GM21619 (cell line): ENCODE results near the gene WDR74.
"Not testable (repeated sequence)": the region's sequence is repeated elsewhere in the genome, so short reads cannot be mapped to it uniquely, and the experiment has no call there.

Source experiments
- ATAC-seq: cut with Tn5 transposase; IDR thresholded peaks from one replicate; pipeline ENCODE4 v1.9.1; 2021; ENCODE audit not compliant: unreplicated experiment

Gene WDR74

GRCh38 chr11:62842171-62842741 lies 2.9 kb upstream of the WDR74 start:
- ATAC-seq = no peak

- peak; percentile 55 for ATAC-seq
These were observed 2.2 kb upstream of the WDR74 start for GRCh38 chr11:62841361-62842170.

- peak; percentile 7 for ATAC-seq
These were observed 1.5 kb upstream of the WDR74 start for GRCh38 chr11:62840721-62841360.

DNA sequence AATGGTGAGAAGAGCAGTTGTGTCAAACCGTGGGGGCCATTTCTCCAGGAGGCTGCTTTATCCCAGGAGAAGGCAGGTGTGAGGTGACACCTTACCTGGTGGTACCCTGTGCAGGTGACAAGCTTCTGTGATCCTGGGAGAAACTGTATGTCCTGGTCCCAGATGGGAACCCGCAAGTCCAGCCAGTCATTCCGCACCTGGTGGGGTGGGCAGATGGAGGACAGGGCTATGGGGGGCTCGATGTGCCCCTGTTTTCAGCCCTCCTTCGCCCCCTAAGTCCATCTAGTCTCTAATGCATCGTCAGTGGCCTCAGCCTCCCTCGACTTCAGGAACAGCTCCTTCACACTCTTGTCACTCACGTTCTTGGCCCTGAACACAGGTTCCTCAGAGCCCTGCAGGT lies 4.1 kb downstream of the WDR74 start:
- ATAC-seq = no peak

- peak; percentile 13 for ATAC-seq
These were observed 6.8 kb downstream of the WDR74 start, which contains the start of gene TEX54 for GRCh38 chr11:62832336-62833234. Gene TEX54, minus strand, starts transcription at chr11:62832841.

DNA sequence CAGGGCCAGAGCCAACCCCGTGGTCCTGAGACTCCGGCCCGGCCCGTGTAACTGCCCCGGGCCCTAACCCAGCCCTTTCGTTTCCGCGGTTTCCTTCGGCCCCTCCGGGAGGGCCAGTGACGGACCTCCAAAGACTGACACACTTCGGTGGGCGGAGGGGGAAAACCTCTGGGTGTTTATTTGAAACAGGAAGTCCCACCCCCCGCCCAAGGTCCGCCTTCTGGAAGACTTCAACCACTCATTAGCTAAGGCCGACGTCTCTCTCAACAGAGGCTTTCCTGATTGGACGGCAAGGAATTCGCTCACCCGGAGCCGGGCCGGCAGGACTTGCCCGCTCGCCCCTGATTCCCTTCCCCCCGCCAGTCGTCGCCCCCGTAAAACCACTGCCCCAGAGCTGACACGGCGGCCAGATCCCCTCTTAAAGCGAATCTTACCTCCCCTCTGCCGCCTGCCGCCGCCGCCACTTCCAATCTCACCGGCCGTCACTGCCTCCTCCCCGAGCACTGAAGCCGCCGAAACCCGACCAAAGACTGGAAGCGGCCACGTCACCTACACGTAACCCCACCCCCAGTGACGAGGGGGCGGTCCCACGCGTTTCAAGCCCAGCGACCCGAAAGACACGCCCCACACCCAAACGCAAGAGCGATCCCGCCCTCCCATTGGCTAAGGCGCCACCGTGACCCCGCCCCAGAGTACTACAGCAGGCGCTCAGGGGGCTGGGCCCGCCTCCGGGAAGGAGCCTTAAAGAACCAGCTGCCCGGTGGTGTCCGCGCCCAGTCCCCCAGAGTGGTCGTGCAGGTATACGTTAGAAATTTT lies 7.7 kb downstream of the WDR74 start, which contains the start of gene STX5:
Gene STX5, minus strand, starts transcription at position 532 of the 816 bp plus-strand sequence. CDS start 808 bp downstream, outside the sequence.
- peak; percentile 74 for ATAC-seq

DNA sequence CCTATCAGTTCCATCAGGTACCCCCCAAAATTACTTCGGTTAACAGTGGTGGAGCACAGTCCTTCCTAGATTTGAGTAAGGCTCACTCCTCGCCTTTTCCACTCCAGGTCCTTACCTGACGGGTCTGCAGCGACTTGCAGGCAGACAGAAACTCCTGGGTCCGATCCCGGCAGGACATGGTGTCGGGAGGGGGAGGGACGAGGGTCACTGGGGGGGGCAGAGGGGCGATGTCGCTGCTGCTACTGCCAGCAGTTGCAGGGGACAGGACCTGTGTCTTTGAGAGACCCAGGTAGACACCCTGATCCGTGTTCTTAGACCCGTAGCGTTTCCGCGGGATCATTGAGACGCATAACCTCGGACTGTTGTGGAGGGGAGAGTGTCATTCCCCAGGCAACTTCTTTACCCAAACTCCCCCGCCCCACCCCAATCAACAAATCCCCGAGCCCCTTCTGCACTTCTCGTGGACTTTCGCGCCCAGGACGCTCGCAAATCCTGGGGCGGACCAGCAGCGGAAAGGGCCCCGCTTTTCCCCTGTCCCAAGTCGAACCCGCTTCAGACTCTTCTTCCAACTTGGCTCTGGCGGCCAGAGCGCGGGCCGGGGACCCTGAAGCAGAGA lies 8.4 kb downstream of the WDR74 start:
- ATAC-seq = no peak

- ATAC-seq = not testable (repeated sequence)
These were observed 11.3 kb downstream of the WDR74 start for GRCh38 chr11:62828130-62828529.

DNA sequence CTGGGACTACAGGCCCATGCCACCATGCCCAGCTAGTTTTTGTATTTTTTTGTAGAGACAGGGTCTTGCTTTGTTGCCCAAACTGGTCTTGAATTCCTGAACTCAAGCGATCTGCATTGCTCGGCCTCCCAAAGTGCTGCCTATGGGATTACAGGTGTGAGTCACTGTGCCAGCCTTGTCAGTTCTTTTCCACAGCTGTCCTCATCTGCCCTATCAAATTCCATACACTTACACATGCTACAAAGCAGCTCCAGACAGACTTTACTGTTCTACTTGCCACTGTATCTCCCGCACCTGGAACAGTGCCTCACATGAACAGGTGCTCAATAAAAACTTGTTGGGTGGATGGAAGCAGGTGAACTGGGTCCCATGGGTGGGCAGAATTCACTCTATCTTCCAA lies 15.7 kb downstream of the WDR74 start:
- ATAC-seq = no peak

DNA sequence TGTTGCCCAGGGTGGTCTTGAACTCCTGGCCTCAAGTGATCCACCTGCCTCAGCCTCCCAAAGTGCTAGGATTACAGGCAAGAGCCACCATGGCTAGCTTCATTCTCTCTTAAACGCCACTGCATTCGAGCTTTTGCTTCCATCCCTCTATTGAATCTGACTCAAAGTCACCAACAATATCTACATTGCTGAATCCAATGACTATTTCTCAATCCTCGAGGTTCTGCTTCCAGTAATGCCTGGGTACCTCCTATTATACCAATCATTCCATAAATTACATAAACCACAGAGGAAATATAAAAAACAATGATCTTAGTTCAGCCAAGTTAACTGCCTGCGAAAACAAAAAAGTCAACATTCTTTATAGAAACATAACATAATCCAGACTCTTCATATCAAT lies 22.3 kb downstream of the WDR74 start:
- ATAC-seq = no peak

GRCh38 chr11:62816557-62816956 lies 22.8 kb downstream of the WDR74 start:
- ATAC-seq = no peak

GRCh38 chr11:62811659-62812058 lies 27.7 kb downstream of the WDR74 start:
- no peak for ATAC-seq

DNA sequence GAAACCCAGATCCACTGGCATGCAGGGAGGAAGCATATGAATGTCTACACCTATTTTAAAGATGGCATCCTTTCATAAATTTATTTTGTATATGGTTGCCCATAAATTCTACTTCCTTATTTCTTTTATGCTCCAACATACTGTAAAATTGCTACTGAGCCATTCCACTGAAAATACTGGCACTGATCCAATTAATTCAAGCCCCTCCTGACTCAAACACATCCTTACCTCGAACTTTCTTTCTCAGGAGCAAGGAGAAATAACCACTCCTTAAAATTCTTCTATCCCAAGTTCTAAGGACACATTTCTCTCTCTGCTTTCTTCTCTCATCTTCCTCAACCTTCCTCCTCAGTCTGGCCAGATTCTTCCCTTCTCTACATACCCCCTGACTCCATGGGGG lies 28.6 kb downstream of the WDR74 start:
- no peak for ATAC-seq

DNA sequence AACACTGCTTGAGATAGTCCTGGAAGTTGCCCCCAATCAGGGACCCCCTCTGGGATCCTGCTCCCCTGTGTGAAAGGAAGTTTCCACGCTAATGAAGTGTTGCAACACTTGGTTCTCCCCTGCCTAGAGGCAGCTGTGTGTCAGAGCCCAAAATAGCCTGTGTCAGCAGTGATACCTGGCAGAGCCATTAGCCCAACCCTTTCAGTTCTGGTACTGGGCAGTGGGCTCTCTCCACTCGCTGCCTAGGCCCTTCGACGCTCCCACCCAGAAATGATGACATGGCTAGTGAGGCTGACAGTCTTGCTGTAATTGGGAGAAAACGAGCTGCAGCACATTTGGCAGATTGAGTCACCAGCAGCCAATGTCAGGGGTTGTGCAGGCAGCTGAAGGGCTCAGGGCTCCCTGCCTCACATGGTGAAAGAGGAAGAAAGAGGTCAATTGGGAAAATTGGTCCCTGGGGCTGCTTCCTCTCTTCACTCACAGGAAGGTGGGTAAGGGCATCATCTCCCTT lies 32.7 kb downstream of the WDR74 start:
- ATAC-seq = no peak

DNA sequence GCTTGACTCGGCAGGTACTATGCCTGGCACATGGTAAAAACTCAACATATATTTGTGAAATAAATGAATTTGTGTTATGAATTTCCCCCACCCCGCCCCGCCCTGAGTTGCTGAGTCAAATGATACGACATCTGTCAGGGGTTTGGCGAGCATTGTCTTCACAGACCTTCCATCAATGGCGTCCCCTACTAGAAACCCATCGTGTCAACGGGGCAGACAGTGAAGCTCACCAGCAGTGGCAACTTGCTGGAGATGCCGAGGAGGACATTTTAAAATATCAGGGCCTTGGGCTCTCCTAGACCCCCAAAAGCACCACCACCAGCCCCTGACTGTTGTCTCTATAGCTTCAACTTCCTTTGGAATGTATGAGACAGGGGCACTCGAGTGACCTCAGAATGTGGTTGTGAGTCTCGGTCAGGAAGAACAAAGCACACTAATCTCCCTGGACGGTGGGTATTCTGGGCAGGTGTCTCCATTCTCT lies 33.4 kb downstream of the WDR74 start:
- no peak for ATAC-seq

DNA sequence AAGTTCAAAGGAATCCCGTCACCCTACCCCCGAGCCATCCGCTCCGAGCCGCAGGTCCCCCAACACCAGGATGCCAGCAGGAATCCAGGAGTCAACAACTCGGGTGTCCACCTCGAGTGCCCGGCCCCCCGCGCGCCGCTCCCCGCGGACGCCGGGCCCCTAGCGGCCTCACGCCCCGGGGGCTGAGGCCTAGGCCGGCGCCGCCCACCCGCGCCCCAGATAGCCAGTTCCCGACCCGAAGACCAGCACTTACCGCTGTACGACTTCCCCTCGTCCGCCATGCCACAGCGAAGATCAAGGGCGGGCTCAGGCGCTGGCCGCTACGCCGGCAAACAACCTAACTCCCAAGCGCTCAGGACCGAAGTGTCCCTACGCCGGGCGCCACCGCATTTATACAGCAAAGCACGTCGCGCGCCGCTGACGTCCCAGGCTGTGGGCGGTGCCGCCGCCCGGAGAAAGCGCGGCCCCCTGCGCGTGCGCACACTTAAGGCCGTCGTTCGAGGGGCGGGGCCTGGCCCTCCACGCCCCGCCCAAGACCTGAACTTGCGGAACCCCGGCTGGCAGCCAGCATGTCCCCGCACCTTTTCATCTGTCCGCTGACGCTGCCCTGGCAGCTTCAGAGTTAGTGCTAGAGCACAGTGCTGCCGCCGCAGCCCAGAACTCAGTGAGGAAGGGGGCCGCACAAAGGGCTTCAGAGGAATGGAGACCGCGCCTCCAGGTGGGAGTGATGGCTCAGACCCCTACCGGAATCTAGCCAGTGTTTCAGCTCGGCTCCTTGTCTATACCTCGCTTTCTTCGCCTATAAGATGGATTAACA lies 34.1 kb downstream of the WDR74 start, which contains the start of gene NXF1:
Gene NXF1, minus strand, starts transcription at position 365 of the 817 bp plus-strand sequence. Its CDS starts 84 bp downstream, at position 281.
- ATAC-seq = peak; percentile 78

DNA sequence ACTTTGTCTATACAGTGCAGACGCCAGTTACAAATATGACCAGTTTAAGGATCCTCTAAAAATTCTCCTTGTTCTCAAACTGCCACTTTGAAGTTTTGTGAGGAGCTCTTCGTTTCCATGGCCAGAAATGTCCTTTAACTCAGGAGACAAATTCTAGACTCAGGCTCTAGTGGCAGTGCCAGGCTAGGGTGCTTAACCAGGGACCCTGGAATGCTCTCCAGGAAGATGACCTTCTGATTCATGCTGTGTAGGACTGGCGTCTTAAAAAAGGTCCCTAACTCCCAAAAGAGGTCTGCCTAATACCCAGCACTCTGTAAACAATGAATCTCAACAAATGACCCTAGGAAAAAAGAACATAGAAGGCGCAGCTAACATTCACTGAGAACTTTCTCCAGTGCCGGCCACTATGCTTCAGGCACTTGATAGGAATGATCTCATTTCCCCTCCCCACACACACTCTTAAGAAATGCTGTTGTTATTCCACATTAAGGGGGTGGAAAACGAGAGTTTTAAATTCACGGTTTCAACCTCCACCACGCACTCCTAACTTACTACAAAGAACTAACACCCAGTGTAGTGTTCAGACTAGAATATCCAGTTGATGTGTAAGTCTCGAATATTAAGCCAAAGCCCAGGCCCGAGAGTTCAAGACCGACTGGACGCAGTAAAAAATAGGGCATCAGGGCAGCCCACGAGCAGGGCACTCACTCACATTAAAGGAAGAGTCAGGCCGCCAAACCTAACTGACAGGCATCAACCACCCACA lies 34.9 kb downstream of the WDR74 start:
- ATAC-seq = peak; percentile 5

DNA sequence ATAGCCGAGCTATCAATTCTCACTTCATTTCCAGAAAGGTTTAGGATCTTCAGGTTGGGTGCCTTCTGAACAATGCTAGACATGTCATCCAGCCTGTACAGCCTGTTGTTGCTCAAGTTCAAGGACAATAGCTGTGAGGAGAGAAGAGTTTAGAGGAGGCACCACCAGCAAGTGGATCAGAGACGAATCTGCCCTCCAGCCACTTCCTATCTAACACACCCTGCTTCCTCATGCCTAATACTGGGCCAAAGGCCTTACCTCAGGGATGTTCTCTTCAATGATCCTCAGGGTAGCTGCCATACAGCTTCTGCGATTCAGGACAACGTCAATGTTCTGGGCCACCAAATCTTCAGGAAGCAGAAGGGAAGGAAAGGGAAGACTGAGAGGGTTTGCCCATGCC lies 38.3 kb downstream of the WDR74 start:
- ATAC-seq = no peak
